Activated gamma-delta T cell treated with anti-CD3 and anti-CD28 coated beads, Interleukin-2, amount 50 U/mL, for 16 hours (primary cell): ENCODE results near the gene FBRSL1.

Source experiments
- DNase-seq: peaks from one replicate; pipeline ENCODE4 v3.0.0-alpha.2; 2020; ENCODE audit warnings: low read depth

The FBRSL1 gene

GRCh38 chr12:132542661-132543060 is 52.7 kb downstream of the FBRSL1 start:
- DNase-seq, result no peak

DNA sequence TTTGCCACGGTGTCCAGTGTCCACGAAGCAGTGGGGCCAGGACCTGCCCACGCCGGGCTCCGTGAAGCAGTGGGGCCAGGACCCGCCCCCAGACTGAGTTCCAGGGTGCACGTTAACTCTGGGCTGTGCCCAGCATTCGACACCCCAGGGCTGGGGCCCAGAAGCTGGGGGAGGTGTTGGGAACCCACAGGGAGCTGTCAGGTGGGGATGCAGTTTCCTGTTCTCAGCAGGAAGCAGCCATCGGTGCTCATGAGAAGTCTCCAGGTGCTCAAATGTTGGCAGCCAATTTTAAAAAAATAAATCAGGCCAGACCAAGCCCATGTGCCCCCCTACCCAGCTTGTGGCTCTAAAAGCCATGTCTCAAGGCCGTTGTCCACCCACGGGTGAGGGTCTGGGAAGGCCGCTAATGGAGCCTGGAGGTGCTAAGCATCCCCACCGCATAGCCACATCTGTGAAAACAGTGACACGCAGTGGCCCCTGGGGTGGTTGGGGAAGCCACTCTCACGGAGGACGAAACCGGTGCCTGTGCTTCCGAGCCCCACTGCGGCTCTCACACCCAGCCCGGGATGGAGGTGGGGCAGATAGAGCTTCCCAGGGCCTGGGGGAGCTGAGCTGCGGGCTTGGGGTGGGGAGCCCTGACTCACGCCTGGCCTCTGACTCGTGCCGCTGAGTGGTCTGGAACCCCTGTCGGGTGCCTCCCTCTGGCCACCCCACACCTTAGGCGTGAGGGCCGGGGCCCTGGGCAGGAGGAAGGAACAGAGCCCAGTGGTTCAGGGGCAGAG is 53.5 kb downstream of the FBRSL1 start:
- DNase-seq, result no peak

DNA sequence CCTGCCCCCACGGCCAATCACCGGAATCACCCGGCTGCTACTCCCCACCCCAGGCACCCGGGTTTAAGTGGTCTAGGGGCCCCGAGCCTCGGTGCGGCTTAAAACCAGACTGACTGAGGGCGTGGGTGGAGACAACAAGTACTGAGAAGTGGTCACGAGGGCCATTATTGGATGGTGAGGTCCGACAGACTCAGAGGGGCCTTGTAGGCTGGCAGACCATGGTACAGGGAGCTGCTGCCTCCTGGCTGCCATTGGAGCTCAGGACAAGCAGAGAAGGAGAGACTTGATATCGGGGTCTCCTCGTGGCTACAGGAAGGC is 54.1 kb downstream of the FBRSL1 start:
- no peak for DNase-seq

GRCh38 chr12:132544498-132544897 is 54.5 kb downstream of the FBRSL1 start:
- no peak for DNase-seq

- DNase-seq, result no peak
Measured at GRCh38 chr12:132545164-132545953, 55.4 kb downstream of the FBRSL1 start.

- no peak for DNase-seq
Measured at GRCh38 chr12:132545955-132546354, 56.0 kb downstream of the FBRSL1 start.

- DNase-seq, result no peak
Measured at GRCh38 chr12:132546647-132547046, 56.7 kb downstream of the FBRSL1 start.

DNA sequence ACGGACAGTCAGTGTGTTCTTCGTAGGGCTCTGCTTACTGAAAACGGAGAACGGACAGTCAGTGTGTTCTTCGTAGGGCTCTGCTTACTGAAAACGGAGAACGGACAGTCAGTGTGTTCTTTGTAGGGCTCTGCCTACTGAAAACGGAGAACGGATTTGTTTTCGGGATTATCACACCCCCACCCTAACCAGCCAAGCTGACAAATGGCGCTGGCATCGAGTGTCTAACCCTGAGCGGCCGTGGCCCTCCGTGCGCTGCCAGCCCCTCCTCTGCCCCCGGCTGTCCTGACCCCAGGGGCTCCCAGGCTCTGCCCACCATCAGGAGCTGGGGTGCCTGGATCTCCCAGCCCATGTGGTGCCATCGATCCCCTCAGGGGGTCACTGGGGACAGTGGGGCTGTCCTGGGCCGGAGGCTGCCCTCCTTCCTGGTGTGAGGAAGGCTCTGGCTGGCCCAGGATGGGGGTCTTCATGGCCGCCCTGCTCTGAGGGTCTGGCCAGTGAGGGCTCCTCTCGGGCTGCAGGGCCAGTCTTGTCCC is 57.3 kb downstream of the FBRSL1 start:
- DNase-seq, result no peak

DNA sequence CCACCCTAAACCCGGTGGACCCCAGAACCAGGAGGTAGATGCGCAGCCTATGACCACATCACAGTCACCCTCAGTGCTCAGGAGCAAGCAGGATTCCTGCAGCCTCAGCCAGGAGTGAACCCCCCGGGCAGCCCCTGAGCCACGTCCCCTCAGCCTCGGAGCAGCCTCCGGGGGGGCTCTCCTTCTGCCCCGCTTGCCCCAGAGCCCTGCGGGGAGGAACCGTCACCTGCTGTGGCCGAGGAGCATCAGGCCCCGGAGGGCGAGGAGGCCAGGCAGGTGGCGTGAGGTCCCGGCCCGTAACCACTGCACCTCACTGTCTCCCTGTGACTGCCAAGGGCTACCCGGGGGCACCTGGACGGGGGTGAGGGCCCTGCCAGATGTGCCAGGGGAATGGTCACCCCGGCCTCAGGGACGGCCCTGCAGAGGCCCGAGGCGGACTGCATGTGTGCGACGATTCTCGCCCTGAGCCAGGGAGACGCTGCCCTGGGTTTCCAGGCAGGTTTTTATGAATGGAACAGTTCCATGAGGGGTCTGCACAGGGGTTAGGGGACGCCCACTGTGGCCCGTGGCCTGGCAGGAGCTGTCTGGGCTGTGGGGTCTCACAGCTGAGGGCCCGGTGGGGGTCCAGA is 58.6 kb downstream of the FBRSL1 start:
- no peak for DNase-seq

GRCh38 chr12:132549059-132549458 is 59.1 kb downstream of the FBRSL1 start:
- DNase-seq, result no peak

GRCh38 chr12:132550014-132550802 is 60.3 kb downstream of the FBRSL1 start:
- DNase-seq, result no peak

GRCh38 chr12:132550830-132551640 is 61.1 kb downstream of the FBRSL1 start:
- no peak for DNase-seq

DNA sequence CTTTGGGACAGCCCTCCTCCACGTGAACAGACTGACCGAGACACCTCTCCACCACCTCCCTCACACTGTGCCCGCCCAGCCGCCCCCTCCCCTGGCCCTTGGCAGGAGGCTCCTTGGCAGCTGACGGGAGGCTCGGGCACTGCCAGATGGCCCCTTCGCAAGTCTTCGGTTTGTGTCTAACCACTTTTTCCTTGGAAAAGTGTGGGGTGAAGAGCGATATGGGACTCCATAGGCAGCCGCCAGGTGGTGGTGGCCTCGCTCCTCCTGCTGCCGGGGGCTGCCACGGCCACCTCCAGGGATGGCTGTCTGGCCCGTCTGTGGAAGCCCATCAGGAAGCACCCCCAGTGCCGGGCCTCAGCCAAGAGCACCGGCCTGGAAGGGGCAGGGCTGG is 61.7 kb downstream of the FBRSL1 start:
- no peak for DNase-seq

GRCh38 chr12:132554845-132555630 is 65.1 kb downstream of the FBRSL1 start:
- no peak for DNase-seq

GRCh38 chr12:132555686-132556085 is 65.7 kb downstream of the FBRSL1 start:
- DNase-seq, result no peak

DNA sequence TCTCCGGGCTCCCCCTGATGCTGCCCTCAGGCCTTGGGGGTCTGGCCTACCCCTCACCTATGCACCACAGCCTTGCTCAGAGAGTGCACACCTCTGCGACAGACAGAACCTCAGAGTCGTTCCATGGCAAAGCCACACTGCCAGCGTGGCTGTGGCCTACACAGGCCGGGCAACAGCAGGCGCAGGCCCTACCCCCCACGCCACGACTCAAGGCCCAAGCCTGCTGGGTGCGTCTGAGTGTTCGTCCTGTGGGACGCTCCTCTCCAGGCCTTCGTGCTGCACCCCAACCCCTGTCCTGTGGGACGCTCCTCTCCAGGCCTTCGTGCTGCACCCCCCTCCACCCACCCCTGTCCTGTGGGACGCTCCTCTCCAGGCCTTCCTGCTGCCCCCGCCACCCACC is 66.3 kb downstream of the FBRSL1 start:
- no peak for DNase-seq

DNA sequence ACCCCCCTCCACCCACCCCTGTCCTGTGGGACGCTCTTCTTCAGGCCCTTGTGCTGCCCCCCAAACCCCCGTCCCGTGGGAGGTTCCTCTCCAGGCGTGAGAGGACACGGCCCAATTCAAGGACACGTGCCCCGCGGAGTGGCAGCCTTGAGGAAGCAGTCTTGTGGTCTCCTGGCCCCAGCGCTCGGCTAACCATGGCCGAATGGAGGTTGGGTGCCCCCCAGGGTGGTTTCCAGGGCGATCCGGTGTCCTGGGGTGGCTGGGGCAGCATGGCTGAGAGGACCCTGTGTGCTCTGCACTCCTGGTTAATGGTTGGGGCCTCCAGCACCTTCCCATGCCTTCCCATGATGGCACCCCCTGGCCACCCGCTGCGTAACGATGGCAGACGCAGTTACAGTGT is 66.8 kb downstream of the FBRSL1 start:
- no peak for DNase-seq

- no peak for DNase-seq
Measured at GRCh38 chr12:132557291-132558015, 67.5 kb downstream of the FBRSL1 start.

GRCh38 chr12:132558042-132558856 is 68.3 kb downstream of the FBRSL1 start:
- no peak for DNase-seq
